ENCODE results near the gene PDCD1. TPM values are rescaled to one million over a fixed set of nuclear protein-coding genes. Genes with fewer than 3 reads are reported as not detected.
"Not testable (repeated sequence)": the region's sequence is repeated elsewhere in the genome, so short reads cannot be mapped to it uniquely, and the experiment has no call there.

The PDCD1 gene
- total and polyA plus RNA-seq, 2 donors (not counting 1 experiment from before 2014, with no cell fraction given): 0.28 to 1.3 TPM

DNA sequence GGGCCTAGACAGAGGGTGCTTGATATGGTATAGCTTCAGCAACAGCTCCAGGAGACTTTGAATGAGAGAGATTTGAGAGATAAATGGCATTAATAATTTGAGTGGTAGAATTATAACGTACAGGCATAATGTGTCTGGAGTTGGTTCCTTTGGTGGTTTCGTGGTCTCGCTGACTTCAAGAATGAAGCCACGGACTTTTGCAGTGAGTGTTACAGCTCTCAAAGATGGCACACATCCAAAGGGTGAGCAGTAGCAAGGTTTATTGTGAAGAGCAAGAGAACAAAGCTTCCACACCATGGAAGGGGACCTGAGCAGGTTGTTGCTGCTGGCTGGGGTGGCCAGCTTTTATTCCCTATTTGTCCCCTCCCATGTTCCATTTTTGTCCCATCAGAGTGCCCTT is 23.1 kb downstream of the PDCD1 start:
- H3K36me3 ChIP-seq (replicated peaks in 1 of 2; ENCODE audit: control extremely low read depth in 1 of 2, control insufficient read depth in 1 of 2, extremely low read depth in 1 of 2, insufficient read depth in 2 of 2, low read length in 1 of 2): no peaks in the 10 kb centered on the region
- DNase-seq: no peak
- TF ChIP-seq EZH2 (IDR thresholded peaks at IDR 0.05; ENCODE audit: borderline replicate concordance, insufficient read depth, low read depth, low read length, poor library complexity, severe bottlenecking): no peak
- TF ChIP-seq, protein P1, sequence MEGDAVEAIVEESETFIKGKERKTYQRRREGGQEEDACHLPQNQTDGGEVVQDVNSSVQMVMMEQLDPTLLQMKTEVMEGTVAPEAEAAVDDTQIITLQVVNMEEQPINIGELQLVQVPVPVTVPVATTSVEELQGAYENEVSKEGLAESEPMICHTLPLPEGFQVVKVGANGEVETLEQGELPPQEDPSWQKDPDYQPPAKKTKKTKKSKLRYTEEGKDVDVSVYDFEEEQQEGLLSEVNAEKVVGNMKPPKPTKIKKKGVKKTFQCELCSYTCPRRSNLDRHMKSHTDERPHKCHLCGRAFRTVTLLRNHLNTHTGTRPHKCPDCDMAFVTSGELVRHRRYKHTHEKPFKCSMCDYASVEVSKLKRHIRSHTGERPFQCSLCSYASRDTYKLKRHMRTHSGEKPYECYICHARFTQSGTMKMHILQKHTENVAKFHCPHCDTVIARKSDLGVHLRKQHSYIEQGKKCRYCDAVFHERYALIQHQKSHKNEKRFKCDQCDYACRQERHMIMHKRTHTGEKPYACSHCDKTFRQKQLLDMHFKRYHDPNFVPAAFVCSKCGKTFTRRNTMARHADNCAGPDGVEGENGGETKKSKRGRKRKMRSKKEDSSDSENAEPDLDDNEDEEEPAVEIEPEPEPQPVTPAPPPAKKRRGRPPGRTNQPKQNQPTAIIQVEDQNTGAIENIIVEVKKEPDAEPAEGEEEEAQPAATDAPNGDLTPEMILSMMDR (IDR thresholded peaks at IDR 0.05): no peak
- 31% methylated on average over 4 of the region's 4 CpGs for WGBS (ENCODE audit: insufficient coverage)
- H3K27ac Mint-ChIP-seq: no peak overlapping the region
- H3K4me1 Mint-ChIP-seq: no peaks in the 10 kb centered on the region
- H3K27ac ChIP-seq (ENCODE audit: low read length in 2 of 2): no peak overlapping the region
- H3K79me2 ChIP-seq (ENCODE audit: control insufficient read depth, insufficient read depth, low read length): no peaks in the 10 kb centered on the region
- no peak overlapping the region for H3K4me3 ChIP-seq (ENCODE audit: control extremely low read depth in 1 of 5, extremely low read depth in 1 of 5, insufficient read depth in 1 of 5, low read depth in 2 of 5, low read length in 4 of 5)
- no peaks in the 10 kb centered on the region for H3K4me1 ChIP-seq (ENCODE audit: control insufficient read depth in 2 of 2, insufficient read depth in 2 of 2, low read length in 2 of 2)
- ATAC-seq (ENCODE audit: low read depth): no peak
- POLR2A ChIA-PET: no interaction called here
- CTCF ChIA-PET: no interaction called here
- H3K27me3 Mint-ChIP-seq: peaks cover 10% of the 10 kb centered on the region
- H3K4me3 Mint-ChIP-seq: no peak overlapping the region
- peaks cover 3% of the 10 kb centered on the region for H3K9me3 Mint-ChIP-seq (ENCODE audit: insufficient read depth)
- H3K27me3 ChIP-seq (replicated peaks in 1 of 4; ENCODE audit: control extremely low read depth in 1 of 4, control insufficient read depth in 3 of 4, insufficient read depth in 4 of 4, low read length in 3 of 4): peaks cover 0 to 5% (median 1%) of the 10 kb centered on the region in 4 experiments
- no peak overlapping the region for H2AFZ ChIP-seq (ENCODE audit: insufficient read depth, low read depth, low read length, poor library complexity, severe bottlenecking)
- no peak overlapping the region for H3K9ac ChIP-seq (ENCODE audit: low read length)
- H4K20me1 ChIP-seq (ENCODE audit: control insufficient read depth, insufficient read depth, low read length, poor library complexity, severe bottlenecking): no peaks in the 10 kb centered on the region
- intact Hi-C loops (cut with micrococcal nuclease): no loop called here
- H3K4me2 ChIP-seq (replicated peaks; ENCODE audit: low read depth, low read length, poor library complexity, severe bottlenecking): no peak overlapping the region
- peaks cover 0 to 6% (median 0%) of the 10 kb centered on the region in 3 donors for H3K9me3 ChIP-seq (ENCODE audit: control extremely low read depth in 1 of 3, control insufficient read depth in 2 of 3, insufficient read depth in 1 of 3, low read length in 2 of 3)

DNA sequence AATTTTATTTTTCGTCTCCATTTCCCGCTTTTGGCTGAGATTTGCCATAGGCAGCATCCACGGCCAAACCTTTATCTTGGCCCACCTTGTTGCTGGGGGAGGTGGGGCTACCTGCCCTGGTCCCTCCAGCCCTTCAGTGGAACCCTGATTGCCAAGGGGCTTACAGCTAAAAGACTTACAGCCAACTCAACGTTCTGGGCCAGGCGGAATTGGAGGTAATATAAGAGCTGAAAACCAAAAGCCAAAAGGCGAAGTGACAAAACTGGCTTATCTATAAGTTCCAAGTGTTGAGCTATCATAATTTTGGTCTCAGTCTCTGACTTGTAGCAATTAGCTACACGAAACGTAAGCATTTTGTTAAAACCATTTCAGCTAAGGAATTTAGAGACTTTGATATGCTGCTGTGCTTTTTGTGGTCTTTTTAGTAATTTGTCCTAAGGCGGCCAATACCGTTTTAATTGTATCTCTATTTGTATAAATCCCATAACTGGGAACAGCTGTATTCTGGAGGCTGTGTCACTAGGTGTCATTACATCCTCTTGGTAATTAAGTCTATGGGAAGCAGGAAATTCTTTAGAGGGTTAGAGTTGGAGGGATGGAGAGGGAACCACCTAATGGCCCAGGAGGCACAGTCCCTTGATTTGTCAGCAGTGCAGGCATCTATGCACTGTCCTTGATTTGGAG is 24.0 kb downstream of the PDCD1 start:
- no peak overlapping the region for H3K27ac ChIP-seq (ENCODE audit: low read length in 2 of 2)
- H3K36me3 ChIP-seq (replicated peaks in 1 of 2; ENCODE audit: control extremely low read depth in 1 of 2, control insufficient read depth in 1 of 2, extremely low read depth in 1 of 2, insufficient read depth in 2 of 2, low read length in 1 of 2): no peaks in the 10 kb centered on the region
- 97% methylated on average over 5 of the region's 10 CpGs for WGBS (ENCODE audit: insufficient coverage)
- peaks cover 0 to 5% (median 1%) of the 10 kb centered on the region in 4 experiments for H3K27me3 ChIP-seq (replicated peaks in 1 of 4; ENCODE audit: control extremely low read depth in 1 of 4, control insufficient read depth in 3 of 4, insufficient read depth in 4 of 4, low read length in 3 of 4)
- Mint-ChIP-seq H3K27me3 (peaks cover 16% of the 10 kb centered on the region), H3K27ac (no peak overlapping the region), H3K4me3 (no peak overlapping the region), H3K9me3 (ENCODE audit: insufficient read depth) (peaks cover 3% of the 10 kb centered on the region), H3K4me1 (no peaks in the 10 kb centered on the region)
- no peak overlapping the region for H2AFZ ChIP-seq (ENCODE audit: insufficient read depth, low read depth, low read length, poor library complexity, severe bottlenecking)
- ATAC-seq (ENCODE audit: low read depth) (no peak), DNase-seq (no peak)
- ChIA-PET CTCF (no interaction called here), POLR2A (no interaction called here)
- no peaks in the 10 kb centered on the region for H3K4me1 ChIP-seq (ENCODE audit: control insufficient read depth in 2 of 2, insufficient read depth in 2 of 2, low read length in 2 of 2)
- H4K20me1 ChIP-seq (ENCODE audit: control insufficient read depth, insufficient read depth, low read length, poor library complexity, severe bottlenecking): no peaks in the 10 kb centered on the region
- H3K9me3 ChIP-seq (ENCODE audit: control extremely low read depth in 1 of 3, control insufficient read depth in 2 of 3, insufficient read depth in 1 of 3, low read length in 2 of 3): peaks cover 0 to 6% (median 0%) of the 10 kb centered on the region in 3 donors
- no peak overlapping the region for H3K4me3 ChIP-seq (ENCODE audit: control extremely low read depth in 1 of 5, extremely low read depth in 1 of 5, insufficient read depth in 1 of 5, low read depth in 2 of 5, low read length in 4 of 5)
- no peak for TF ChIP-seq EZH2 (IDR thresholded peaks at IDR 0.05; ENCODE audit: borderline replicate concordance, insufficient read depth, low read depth, low read length, poor library complexity, severe bottlenecking)
- TF ChIP-seq, protein P1 (IDR thresholded peaks at IDR 0.05): no peak
- intact Hi-C loops (cut with micrococcal nuclease): no loop called here
- H3K4me2 ChIP-seq (replicated peaks; ENCODE audit: low read depth, low read length, poor library complexity, severe bottlenecking): no peak overlapping the region
- H3K79me2 ChIP-seq (ENCODE audit: control insufficient read depth, insufficient read depth, low read length): no peaks in the 10 kb centered on the region
- H3K9ac ChIP-seq (ENCODE audit: low read length): no peak overlapping the region

GRCh38 chr2:241833756-241834526 is 24.8 kb downstream of the PDCD1 start:
- H3K4me3 Mint-ChIP-seq; H3K79me2 ChIP-seq (ENCODE audit: control insufficient read depth, insufficient read depth, low read length); intact Hi-C loops (cut with micrococcal nuclease); H3K9me3 Mint-ChIP-seq (ENCODE audit: insufficient read depth); H3K27me3 ChIP-seq (replicated peaks in 1 of 4; ENCODE audit: control extremely low read depth in 1 of 4, control insufficient read depth in 3 of 4, insufficient read depth in 4 of 4, low read length in 3 of 4); H4K20me1 ChIP-seq (ENCODE audit: control insufficient read depth, insufficient read depth, low read length, poor library complexity, severe bottlenecking); DNase-seq; H3K4me1 ChIP-seq (ENCODE audit: control insufficient read depth in 2 of 2, insufficient read depth in 2 of 2, low read length in 2 of 2); H3K4me2 ChIP-seq (replicated peaks; ENCODE audit: low read depth, low read length, poor library complexity, severe bottlenecking); H3K36me3 ChIP-seq (replicated peaks in 1 of 2; ENCODE audit: control extremely low read depth in 1 of 2, control insufficient read depth in 1 of 2, extremely low read depth in 1 of 2, insufficient read depth in 2 of 2, low read length in 1 of 2); POLR2A ChIA-PET; CTCF ChIA-PET; H3K9ac ChIP-seq (ENCODE audit: low read length); ATAC-seq (ENCODE audit: low read depth); H3K9me3 ChIP-seq (ENCODE audit: control extremely low read depth in 1 of 3, control insufficient read depth in 2 of 3, insufficient read depth in 1 of 3, low read length in 2 of 3); H3K4me3 ChIP-seq (ENCODE audit: control extremely low read depth in 1 of 5, extremely low read depth in 1 of 5, insufficient read depth in 1 of 5, low read depth in 2 of 5, low read length in 4 of 5); H3K27ac ChIP-seq (ENCODE audit: low read length in 2 of 2); H3K4me1 Mint-ChIP-seq; H3K27ac Mint-ChIP-seq; H2AFZ ChIP-seq (ENCODE audit: insufficient read depth, low read depth, low read length, poor library complexity, severe bottlenecking): not testable (repeated sequence)
- WGBS (ENCODE audit: insufficient coverage): 87% methylated on average over 18 of the region's 28 CpGs
- peaks cover 16% of the 10 kb centered on the region for H3K27me3 Mint-ChIP-seq
